Body of pancreas (tissue), 4 donors: ENCODE results near the gene NIPAL3.

ENCODE experiments used
- CTCF ChIP-seq, 7 experiments: fragments of 450-650 bp in 4 of 7; fragments of 200-600 bp in 3 of 7; sonication (generic) in 3 of 7; IDR thresholded peaks; one replicate each; pipeline ENCODE4 v1.5.1; 2016 to 2019; ENCODE audit warnings: antibody characterized with exemption in 7 of 7
- POLR2A ChIP-seq, 3 donors: fragments of 450-650 bp; IDR thresholded peaks; one replicate each; pipeline ENCODE4 v1.6.1; 2016; ENCODE audit warnings: antibody characterized with exemption in 3 of 3, mild to moderate bottlenecking in 2 of 3

DNA sequence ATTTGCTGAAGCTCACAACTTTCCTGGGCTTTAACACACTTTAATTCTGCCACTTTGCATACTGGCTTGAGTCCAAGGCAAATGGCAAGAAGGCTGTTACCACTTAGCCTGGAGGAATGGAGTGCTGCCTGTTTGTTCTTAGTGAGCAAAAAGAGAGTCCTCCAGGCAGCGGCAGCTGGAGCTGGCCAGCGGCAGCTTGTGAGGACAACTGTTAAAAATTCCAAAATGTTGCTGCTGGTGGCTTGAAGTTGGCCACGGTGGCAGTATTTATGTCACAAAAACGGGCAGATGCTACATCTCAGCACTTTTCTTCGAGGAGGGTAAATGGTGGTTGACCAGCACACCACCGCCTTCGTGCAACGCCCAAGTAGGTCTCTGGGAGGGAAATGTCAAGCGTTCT lies 29.4 kb upstream of the NIPAL3 start:
- TF ChIP-seq CTCF (IDR thresholded peaks at IDR 0.05), result no peak
- no peak for TF ChIP-seq POLR2A (IDR thresholded peaks at IDR 0.05)
